ENCODE measurements around the gene SNAP91. TPM values are rescaled to one million over a fixed set of nuclear protein-coding genes. Genes with fewer than 3 reads are reported as not detected.

Gene SNAP91
- total RNA-seq, 4 donors from 2014 or later: 1.8 to 18.1 TPM; not detected in 2

DNA sequence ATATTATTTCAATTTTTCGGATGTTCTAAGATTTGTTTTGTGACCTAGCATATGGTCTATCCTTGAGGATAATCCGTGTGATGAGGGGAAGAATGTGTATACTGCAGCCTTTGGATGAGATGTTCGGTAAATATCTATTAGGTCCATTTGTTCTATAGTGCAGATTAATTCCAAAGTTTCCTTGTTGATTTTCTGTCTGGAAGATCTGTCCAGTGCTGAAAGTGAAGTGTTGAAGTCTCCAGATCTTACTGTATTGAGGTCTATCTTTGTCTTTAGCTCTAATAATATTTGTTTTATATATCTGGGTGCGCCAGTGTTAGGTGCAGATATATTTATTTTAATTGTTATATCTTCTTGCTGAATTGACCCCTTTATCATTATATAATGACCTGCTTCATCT is 32.2 kb upstream of the SNAP91 start:
- Histone ChIP-seq H3K4me3 (no peak overlapping the region), H3K27me3 (no peaks in the 10 kb centered on the region), H3K9me3 (no peaks in the 10 kb centered on the region), H3K36me3 (no peaks in the 10 kb centered on the region), H3K27ac (no peak overlapping the region), H3K4me1 (no peaks in the 10 kb centered on the region)
- DNase-seq: no peak
- no peak for TF ChIP-seq POLR2A (IDR thresholded peaks at IDR 0.05)
- TF ChIP-seq, protein P1, sequence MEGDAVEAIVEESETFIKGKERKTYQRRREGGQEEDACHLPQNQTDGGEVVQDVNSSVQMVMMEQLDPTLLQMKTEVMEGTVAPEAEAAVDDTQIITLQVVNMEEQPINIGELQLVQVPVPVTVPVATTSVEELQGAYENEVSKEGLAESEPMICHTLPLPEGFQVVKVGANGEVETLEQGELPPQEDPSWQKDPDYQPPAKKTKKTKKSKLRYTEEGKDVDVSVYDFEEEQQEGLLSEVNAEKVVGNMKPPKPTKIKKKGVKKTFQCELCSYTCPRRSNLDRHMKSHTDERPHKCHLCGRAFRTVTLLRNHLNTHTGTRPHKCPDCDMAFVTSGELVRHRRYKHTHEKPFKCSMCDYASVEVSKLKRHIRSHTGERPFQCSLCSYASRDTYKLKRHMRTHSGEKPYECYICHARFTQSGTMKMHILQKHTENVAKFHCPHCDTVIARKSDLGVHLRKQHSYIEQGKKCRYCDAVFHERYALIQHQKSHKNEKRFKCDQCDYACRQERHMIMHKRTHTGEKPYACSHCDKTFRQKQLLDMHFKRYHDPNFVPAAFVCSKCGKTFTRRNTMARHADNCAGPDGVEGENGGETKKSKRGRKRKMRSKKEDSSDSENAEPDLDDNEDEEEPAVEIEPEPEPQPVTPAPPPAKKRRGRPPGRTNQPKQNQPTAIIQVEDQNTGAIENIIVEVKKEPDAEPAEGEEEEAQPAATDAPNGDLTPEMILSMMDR (IDR thresholded peaks at IDR 0.05): no peak
- intact Hi-C loops (cut with DNase I; ENCODE audit: low total_unique reads): no loop called here

DNA sequence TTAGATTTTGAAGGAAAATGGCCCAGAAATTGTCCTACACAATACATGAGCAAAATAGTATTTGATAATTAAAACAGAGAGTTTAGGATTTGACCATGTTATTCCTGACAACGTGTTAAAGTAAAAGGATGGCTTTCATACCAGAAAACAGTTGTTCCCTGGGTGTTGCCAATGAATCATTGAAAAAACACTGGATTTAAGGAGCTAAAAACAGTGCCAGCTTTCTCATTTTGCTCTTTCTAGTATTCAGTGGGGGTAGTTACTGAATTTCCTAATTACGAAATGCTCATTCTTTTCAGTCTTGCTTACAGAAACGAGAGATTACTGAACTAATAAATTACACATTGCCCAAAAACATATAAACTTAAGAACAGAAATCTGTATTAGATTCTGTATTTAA is 26.6 kb upstream of the SNAP91 start:
- H3K36me3 ChIP-seq: no peaks in the 10 kb centered on the region
- no peak for DNase-seq
- no peaks in the 10 kb centered on the region for H3K9me3 ChIP-seq
- H3K4me3 ChIP-seq: no peak overlapping the region
- intact Hi-C loops (cut with DNase I; ENCODE audit: low total_unique reads): no loop called here
- no peak for TF ChIP-seq POLR2A (IDR thresholded peaks at IDR 0.05)
- TF ChIP-seq, protein P1 (IDR thresholded peaks at IDR 0.05): no peak
- H3K27ac ChIP-seq: no peak overlapping the region
- no peaks in the 10 kb centered on the region for H3K27me3 ChIP-seq
- no peaks in the 10 kb centered on the region for H3K4me1 ChIP-seq

DNA sequence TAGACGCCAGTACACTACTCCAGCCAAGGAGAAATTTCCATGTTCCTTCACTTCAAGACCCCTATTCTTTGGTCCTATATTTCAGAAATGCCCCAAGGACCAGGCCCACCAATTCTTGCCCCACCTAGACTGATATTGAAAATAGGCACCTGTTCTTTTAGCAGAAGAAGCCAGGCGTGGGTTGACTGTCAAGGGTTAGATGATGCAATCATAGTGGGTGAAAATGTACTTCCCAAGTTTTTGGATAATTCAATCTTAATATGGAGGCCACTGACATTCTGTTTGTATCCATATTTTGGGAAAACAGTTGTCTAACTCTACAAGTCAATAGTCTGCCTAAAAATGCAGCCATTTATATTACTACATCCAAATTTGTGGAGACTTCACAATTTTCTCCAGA is 21.0 kb upstream of the SNAP91 start:
- intact Hi-C loops (cut with DNase I; ENCODE audit: low total_unique reads): no loop called here
- no peak for DNase-seq
- H3K9me3 ChIP-seq: no peaks in the 10 kb centered on the region

DNA sequence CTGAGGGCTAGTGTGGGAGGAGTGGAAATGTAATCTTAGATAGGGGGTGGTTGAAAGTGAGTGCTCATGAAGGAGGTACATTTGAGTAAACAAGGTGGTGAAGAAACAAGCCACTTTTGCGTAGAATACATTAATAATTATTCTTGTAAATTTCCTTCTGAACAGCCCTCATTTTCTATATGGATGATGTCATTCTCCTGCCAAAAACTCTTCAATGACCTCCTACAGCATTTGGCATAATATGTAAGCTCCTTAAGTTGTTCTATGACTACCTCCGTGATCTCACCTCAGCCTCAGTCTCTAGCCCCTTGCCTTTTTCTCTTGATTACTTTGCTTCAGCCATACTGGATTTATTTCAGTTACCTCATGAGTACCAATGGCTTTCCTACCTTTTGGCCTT is 14.0 kb upstream of the SNAP91 start:
- Histone ChIP-seq H3K4me3 (no peak overlapping the region), H3K27me3 (no peaks in the 10 kb centered on the region), H3K4me1 (no peaks in the 10 kb centered on the region), H3K36me3 (no peaks in the 10 kb centered on the region), H3K27ac (no peak overlapping the region), H3K9me3 (no peaks in the 10 kb centered on the region)
- TF ChIP-seq POLR2A (IDR thresholded peaks at IDR 0.05): no peak
- TF ChIP-seq, protein P1 (IDR thresholded peaks at IDR 0.05): no peak
- DNase-seq: no peak
- intact Hi-C loops (cut with DNase I; ENCODE audit: low total_unique reads): no loop called here

More for the DNA sequence above, 21.0 kb upstream of the SNAP91 start:
- Histone ChIP-seq H3K4me3 (no peak overlapping the region), H3K4me1 (no peaks in the 10 kb centered on the region), H3K27me3 (no peaks in the 10 kb centered on the region), H3K36me3 (no peaks in the 10 kb centered on the region), H3K27ac (no peak overlapping the region)
- no peak for TF ChIP-seq POLR2A (IDR thresholded peaks at IDR 0.05)
- TF ChIP-seq, protein P1 (IDR thresholded peaks at IDR 0.05): no peak

DNA sequence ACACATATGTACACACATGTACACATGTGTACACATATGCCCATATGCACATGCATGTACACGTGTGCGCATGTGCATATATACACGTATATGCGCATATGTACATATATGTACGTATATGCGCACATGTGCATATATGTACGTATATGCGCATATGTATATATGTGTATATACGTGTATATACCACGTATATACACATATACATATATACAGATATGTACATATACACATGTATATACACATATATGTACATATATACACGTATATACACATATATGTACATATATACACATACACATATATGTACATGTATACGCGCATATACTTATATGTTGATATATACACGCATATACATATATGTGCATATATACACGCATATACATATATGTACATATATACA is 8.9 kb upstream of the SNAP91 start:
- no peaks in the 10 kb centered on the region for H3K27me3 ChIP-seq
- H3K27ac ChIP-seq: no peak overlapping the region
- no peak overlapping the region for H3K4me3 ChIP-seq
- no peaks in the 10 kb centered on the region for H3K9me3 ChIP-seq
- DNase-seq: no peak
- no peaks in the 10 kb centered on the region for H3K36me3 ChIP-seq
- no peak for TF ChIP-seq POLR2A (IDR thresholded peaks at IDR 0.05)
- TF ChIP-seq, protein P1 (IDR thresholded peaks at IDR 0.05): no peak
- intact Hi-C loops (cut with DNase I; ENCODE audit: low total_unique reads): no loop called here
- no peaks in the 10 kb centered on the region for H3K4me1 ChIP-seq
